ENCODE measurements around the gene ASCC2.
"Not testable (repeated sequence)": the region's sequence is repeated elsewhere in the genome, so short reads cannot be mapped to it uniquely, and the experiment has no call there.

- TF ChIP-seq CTCF, POLR2A (IDR thresholded peaks at IDR 0.05): not testable (repeated sequence)
Observed at GRCh38 chr22:29865572-29865971, 27.5 kb upstream of the ASCC2 start.
